GM23338 (cell line): ENCODE data around the gene PPP1CB. TPM values are rescaled to one million over a fixed set of nuclear protein-coding genes. Genes with fewer than 3 reads are reported as not detected.

ENCODE experiments used
- ATAC-seq: fragments of 200-7000 bp; cut with Tn5 transposase; 3 replicates; pipeline ENCODE4 v1.9.1; 2020
- DNase-seq: peaks from one replicate; pipeline ENCODE4 v3.0.0-alpha.2; 2015; ENCODE audit warnings: low spot score
- H2AFZ ChIP-seq: fragments of 200-600 bp; sonication (generic); 2 replicates; pipeline ENCODE4 v1.8.0; 2016; ENCODE audit warnings: antibody characterized with exemption, mild to moderate bottlenecking, moderate library complexity
- H3F3A ChIP-seq: fragments of 200-600 bp; sonication (generic); replicated peaks from 2 replicates; pipeline ENCODE4 v1.8.0; 2017; ENCODE audit warnings: antibody characterized with exemption, mixed run types, low read depth
- H3K27ac ChIP-seq: fragments of 200-600 bp; sonication (generic); 2 replicates; pipeline ENCODE4 v1.6.1; 2016; ENCODE audit warnings: low read depth
- H3K27me3 ChIP-seq: fragments of 200-600 bp; sonication (generic); 2 replicates; pipeline ENCODE4 v1.8.0; 2016; ENCODE audit warnings: mild to moderate bottlenecking, mixed run types, moderate library complexity; ENCODE audit not compliant: insufficient read depth
- H3K36me3 ChIP-seq: fragments of 200-600 bp; sonication (generic); 2 replicates; pipeline ENCODE4 v1.8.0; 2016; ENCODE audit warnings: mild to moderate bottlenecking; ENCODE audit not compliant: insufficient read depth
- H3K4me1 ChIP-seq: fragments of 200-600 bp; sonication (generic); 2 replicates; pipeline ENCODE4 v1.8.0; 2016; ENCODE audit warnings: mild to moderate bottlenecking, moderate library complexity; ENCODE audit not compliant: insufficient read depth
- H3K4me2 ChIP-seq: fragments of 200-600 bp; sonication (generic); 2 replicates; pipeline ENCODE4 v1.7.1; 2017; ENCODE audit warnings: mixed run types
- H3K4me3 ChIP-seq: fragments of 200-600 bp; sonication (generic); 2 replicates; pipeline ENCODE4 v1.6.1; 2016; ENCODE audit warnings: mixed run types
- H3K79me2 ChIP-seq: fragments of 200-600 bp; sonication (generic); replicated peaks from 2 replicates; pipeline ENCODE4 v1.8.0; 2017; ENCODE audit warnings: mild to moderate bottlenecking; ENCODE audit not compliant: insufficient read depth
- H3K9me2 ChIP-seq: fragments of 200-600 bp; sonication (generic); 2 replicates; pipeline ENCODE4 v1.8.0; 2017; ENCODE audit not compliant: insufficient read depth
- H4K20me1 ChIP-seq: fragments of 200-600 bp; sonication (generic); replicated peaks from 2 replicates; pipeline ENCODE4 v1.8.0; 2017; ENCODE audit warnings: mild to moderate bottlenecking; ENCODE audit not compliant: insufficient read depth
- H3K27ac Mint-ChIP-seq: 2 replicates; pipeline ENCODE4 v1.8.0; 2020; ENCODE audit warnings: inconsistent platforms, mild to moderate bottlenecking, moderate library complexity, mixed read lengths
- H3K27me3 Mint-ChIP-seq: 3 replicates; pipeline ENCODE4 v1.8.0; 2022; ENCODE audit warnings: low read depth, mild to moderate bottlenecking, moderate library complexity, mixed read lengths, inconsistent platforms; ENCODE audit not compliant: insufficient read depth, poor library complexity
- H3K36me3 Mint-ChIP-seq: 3 replicates; pipeline ENCODE4 v1.8.0; 2021; ENCODE audit warnings: low read depth, mild to moderate bottlenecking, inconsistent platforms, moderate library complexity, mixed read lengths
- H3K4me1 Mint-ChIP-seq: 3 replicates; pipeline ENCODE4 v1.8.0; 2020; ENCODE audit warnings: mild to moderate bottlenecking, inconsistent platforms, mixed read lengths
- H3K4me3 Mint-ChIP-seq: 3 replicates; pipeline ENCODE4 v1.8.0; 2021; ENCODE audit warnings: moderate library complexity, mild to moderate bottlenecking, inconsistent platforms, mixed read lengths
- H3K9me3 Mint-ChIP-seq: 3 replicates; pipeline ENCODE4 v1.8.0; 2020; ENCODE audit warnings: moderate library complexity, mild to moderate bottlenecking, inconsistent platforms, mixed read lengths
- ETS1 ChIP-seq: IDR thresholded peaks from 2 replicates; pipeline ENCODE4 v1.6.1; 2016; ENCODE audit warnings: antibody characterized with exemption
- EZH2 ChIP-seq: fragments of 200-600 bp; sonication (generic); IDR thresholded peaks from one replicate; pipeline ENCODE4 v1.8.0; 2017; ENCODE audit warnings: antibody characterized with exemption, mild to moderate bottlenecking, low read depth; ENCODE audit not compliant: unreplicated experiment
- POLR2AphosphoS5 ChIP-seq: IDR thresholded peaks from 2 replicates; pipeline ENCODE4 v1.6.1; 2016; ENCODE audit warnings: antibody characterized with exemption, low read depth
- STAT1 ChIP-seq: IDR thresholded peaks from one replicate; pipeline ENCODE4 v1.6.1; 2016; ENCODE audit warnings: antibody characterized with exemption; ENCODE audit not compliant: unreplicated experiment
- ZNF331 ChIP-seq: fragments of 250-450 bp; sonication (Bioruptor Pico); IDR thresholded peaks from 2 replicates; pipeline ENCODE4 v1.5.0; 2020; ENCODE audit warnings: low read depth, mild to moderate bottlenecking, moderate library complexity
- polyA plus RNA-seq: library from polyadenylated mRNA; unstranded; fragments of >200 nt; fragmentation: Nextera tagmentation; extraction: Ambion mirVana; gene quantifications from 2 replicates; pipeline ENCODE4 v1.2.1, GENCODE V29; 2016
- total RNA-seq: library from RNA; depleted of rRNA; stranded (reverse); fragments of >200 nt; shearing (Covaris generic); gene quantifications from 2 replicates; pipeline ENCODE4 v1.2.3, GENCODE V29; 2014; rRNA removed

The PPP1CB gene
- total and polyA plus RNA-seq, 2 experiments from 2014 or later = 103 to 118 TPM

- Histone ChIP-seq H3K4me1 (no peaks in the 10 kb centered on the region), H3K4me3 (no peak overlapping the region), H3K4me2 (no peak overlapping the region), H3K27me3 (no peaks in the 10 kb centered on the region), H3K36me3 (no peaks in the 10 kb centered on the region), H3K27ac (no peak overlapping the region), H3K9me2 (no peaks in the 10 kb centered on the region), H4K20me1 (no peaks in the 10 kb centered on the region; the same call in 1 of the 2 replicates), H3F3A (no peaks in the 10 kb centered on the region), H2AFZ (no peak overlapping the region), H3K79me2 (no peaks in the 10 kb centered on the region)
- Mint-ChIP-seq H3K27me3 (no peaks in the 10 kb centered on the region), H3K4me1 (no peaks in the 10 kb centered on the region), H3K27ac (no peak overlapping the region), H3K9me3 (no peaks in the 10 kb centered on the region), H3K36me3 (no peaks in the 10 kb centered on the region), H3K4me3 (no peak overlapping the region)
- ATAC-seq (no peak), DNase-seq (no peak)
- TF ChIP-seq ZNF331 (no peak), POLR2AphosphoS5 (no peak), ETS1 (no peak), STAT1 (no peak), EZH2 (no peak)
These were observed 90.4 kb downstream of the PPP1CB start for GRCh38 chr2:28842042-28842441.

Other genes starting within 250 kb of the PPP1CB start
- gene SPDYA, start 59.0 kb downstream of the PPP1CB start, total RNA-seq = 0.12 and 0.42 TPM in 2 replicates
- 2.8 and 4.0 TPM in 2 replicates for gene SPDYA, start 59.0 kb downstream of the PPP1CB start, polyA plus RNA-seq
- gene TRMT61B, start 118.5 kb downstream of the PPP1CB start, total RNA-seq = 34.7 and 51.9 TPM in 2 replicates
- 52.7 and 60.1 TPM in 2 replicates for gene TRMT61B, start 118.5 kb downstream of the PPP1CB start, polyA plus RNA-seq
- 112 and 140 TPM in 2 replicates for gene WDR43, start 142.8 kb downstream of the PPP1CB start, total RNA-seq
- gene WDR43, start 142.8 kb downstream of the PPP1CB start, polyA plus RNA-seq = 101 and 103 TPM in 2 replicates
- 0.47 and 1.8 TPM in 2 replicates for gene TOGARAM2, start 229.5 kb downstream of the PPP1CB start, total RNA-seq
- 1.8 and 2.4 TPM in 2 replicates for gene TOGARAM2, start 229.5 kb downstream of the PPP1CB start, polyA plus RNA-seq